Measurements from ENCODE around the gene TAF12. TPM values are rescaled to one million over a fixed set of nuclear protein-coding genes. Genes with fewer than 3 reads are reported as not detected.
A peak's percentile ranks its signal among the peaks of the same experiment; 100 is the strongest.
"Not testable (repeated sequence)": the region's sequence is repeated elsewhere in the genome, so short reads cannot be mapped to it uniquely, and the experiment has no call there.

TAF12 gene
- total RNA-seq, 1 experiment from 2014 or later, result 29.7 TPM

- no peaks in the 10 kb centered on the region for H3K27me3 Mint-ChIP-seq (ENCODE audit: insufficient read depth, unreplicated experiment)
- DNase-seq (ENCODE audit: unreplicated experiment), result peak; percentile 97
- intact Hi-C loops (cut with micrococcal nuclease), result loop anchor here (1.0 to 10.0 kb wide), 4 partner anchors 88 to 536 kb away; partner anchors contain the start of genes SRSF4 and YTHDF2
- POLR2A ChIA-PET, result interaction anchor here (0.6 to 3.8 kb wide), 27 partner anchors 16 to 464 kb away, joined by 3 to 74 read pairs (median 4); partner anchors contain the start of genes GMEB1 and YTHDF2
- no peak for TF ChIP-seq CTCF (IDR thresholded peaks at IDR 0.05; ENCODE audit: unreplicated experiment)
- H3K27ac Mint-ChIP-seq (ENCODE audit: low read depth, unreplicated experiment), result peak within 1 kb of the TSS; percentile 100
- peaks cover 25% of the 10 kb centered on the region for H3K4me1 Mint-ChIP-seq (ENCODE audit: insufficient read depth, unreplicated experiment)
- BruUV-seq (replicated peaks), result TSS peak; percentile 99
- peak within 1 kb of the TSS; percentile 77 for H3K4me3 Mint-ChIP-seq (ENCODE audit: unreplicated experiment)
- CTCF ChIA-PET, result interaction anchor here (0.6 to 0.9 kb wide), 3 partner anchors 18 to 213 kb away, joined by 3 to 5 read pairs (median 3); no protein-coding TSS in a partner anchor
- H3K36me3 Mint-ChIP-seq (ENCODE audit: insufficient read depth, unreplicated experiment), result peaks cover 10% of the 10 kb centered on the region
- no peaks in the 10 kb centered on the region for H3K9me3 Mint-ChIP-seq (ENCODE audit: unreplicated experiment)
These were observed 5.8 kb upstream of the TAF12 start, which contains the start of gene RNU11 for GRCh38 chr1:28648474-28649198. RNU11 (plus strand) TSS chr1:28648600.

- POLR2A ChIA-PET, result interaction anchor here (0.6 to 3.8 kb wide), 26 partner anchors 17 to 464 kb away, joined by 3 to 74 read pairs (median 3); partner anchors contain the start of genes GMEB1 and YTHDF2
- Mint-ChIP-seq H3K4me1 (ENCODE audit: insufficient read depth, unreplicated experiment) (peaks cover 25% of the 10 kb centered on the region), H3K27ac (ENCODE audit: low read depth, unreplicated experiment) (peak overlapping the region; percentile 100), H3K4me3 (ENCODE audit: unreplicated experiment) (peak overlapping the region; percentile 77), H3K27me3 (ENCODE audit: insufficient read depth, unreplicated experiment) (no peaks in the 10 kb centered on the region), H3K36me3 (ENCODE audit: insufficient read depth, unreplicated experiment) (peaks cover 11% of the 10 kb centered on the region), H3K9me3 (ENCODE audit: unreplicated experiment) (no peaks in the 10 kb centered on the region)
- DNase-seq (ENCODE audit: unreplicated experiment), result peak; percentile 90
- no peak for TF ChIP-seq CTCF (IDR thresholded peaks at IDR 0.05; ENCODE audit: unreplicated experiment)
- BruUV-seq (replicated peaks), result no TSS peak
- intact Hi-C loops (cut with micrococcal nuclease), result loop anchor here (1.0 to 10.0 kb wide), 4 partner anchors 88 to 537 kb away; partner anchors contain the start of genes SRSF4 and YTHDF2
- CTCF ChIA-PET, result interaction anchor here (0.7 to 0.9 kb wide), 2 partner anchors 18 to 117 kb away, joined by 3 to 5 read pairs; no protein-coding TSS in a partner anchor
These were observed 5.2 kb upstream of the TAF12 start for GRCh38 chr1:28648008-28648473.

GRCh38 chr1:28646040-28646439 is 3.2 kb upstream of the TAF12 start:
- H3K4me3 Mint-ChIP-seq (ENCODE audit: unreplicated experiment), result no peak overlapping the region
- H3K27ac Mint-ChIP-seq (ENCODE audit: low read depth, unreplicated experiment), result no peak overlapping the region
- CTCF ChIA-PET, result interaction anchor here (0.8 to 0.9 kb wide), 2 partner anchors 107 to 629 kb away, joined by 3 to 5 read pairs; no protein-coding TSS in a partner anchor

GRCh38 chr1:28645406-28645805 is 2.5 kb upstream of the TAF12 start:
- POLR2A ChIA-PET, result interaction anchor here (3.7 to 5.6 kb wide), 3 partner anchors 65 to 137 kb away, joined by 48 to 95 read pairs (median 62); partner anchors contain the start of genes RCC1 and YTHDF2
- not testable (repeated sequence) for H3K27ac Mint-ChIP-seq (ENCODE audit: low read depth, unreplicated experiment); H3K27me3 Mint-ChIP-seq (ENCODE audit: insufficient read depth, unreplicated experiment); H3K9me3 Mint-ChIP-seq (ENCODE audit: unreplicated experiment); BruUV-seq (replicated peaks); DNase-seq (ENCODE audit: unreplicated experiment); H3K4me3 Mint-ChIP-seq (ENCODE audit: unreplicated experiment)
- CTCF ChIA-PET, result interaction anchor here (0.7 to 1.3 kb wide), 3 partner anchors 71 to 285 kb away, joined by 3 read pairs; no protein-coding TSS in a partner anchor
- H3K4me1 Mint-ChIP-seq (ENCODE audit: insufficient read depth, unreplicated experiment), result peaks cover 25% of the 10 kb centered on the region
- intact Hi-C loops (cut with micrococcal nuclease), result loop anchor here (10.0 kb wide), 1 partner anchor 539 kb away; the partner anchor contains the start of gene SRSF4
- peaks cover 18% of the 10 kb centered on the region for H3K36me3 Mint-ChIP-seq (ENCODE audit: insufficient read depth, unreplicated experiment)

More at GRCh38 chr1:28646040-28646439, 3.2 kb upstream of the TAF12 start:
- intact Hi-C loops (cut with micrococcal nuclease), result loop anchor here (10.0 kb wide), 1 partner anchor 539 kb away; the partner anchor contains the start of gene SRSF4
- H3K27me3 Mint-ChIP-seq (ENCODE audit: insufficient read depth, unreplicated experiment), result no peaks in the 10 kb centered on the region
- no TSS peak for BruUV-seq (replicated peaks)
- peaks cover 25% of the 10 kb centered on the region for H3K4me1 Mint-ChIP-seq (ENCODE audit: insufficient read depth, unreplicated experiment)
- TF ChIP-seq CTCF (IDR thresholded peaks at IDR 0.05; ENCODE audit: unreplicated experiment), result no peak
- peaks cover 18% of the 10 kb centered on the region for H3K36me3 Mint-ChIP-seq (ENCODE audit: insufficient read depth, unreplicated experiment)
- DNase-seq (ENCODE audit: unreplicated experiment), result no peak
- POLR2A ChIA-PET, result interaction anchor here (0.6 to 5.6 kb wide), 7 partner anchors 23 to 387 kb away, joined by 3 to 74 read pairs (median 4); partner anchors contain the start of genes GMEB1, SESN2 and YTHDF2
- no peaks in the 10 kb centered on the region for H3K9me3 Mint-ChIP-seq (ENCODE audit: unreplicated experiment)

Measured in MCF 10A (cell line).